ENCODE measurements around the gene TRIM15.

- TF ChIP-seq EZH2phosphoT487 (IDR thresholded peaks at IDR 0.05; ENCODE audit: insufficient read depth, low read depth) (no peak), EZH2 (IDR thresholded peaks at IDR 0.05; ENCODE audit: insufficient read depth, poor library complexity, severe bottlenecking) (no peak)
Measured at GRCh38 chr6:30204116-30204515, 40.8 kb downstream of the TRIM15 start.

Data from GM23248 (cell line).